ENCODE measurements around the gene ITGA11.

The ITGA11 gene

DNA sequence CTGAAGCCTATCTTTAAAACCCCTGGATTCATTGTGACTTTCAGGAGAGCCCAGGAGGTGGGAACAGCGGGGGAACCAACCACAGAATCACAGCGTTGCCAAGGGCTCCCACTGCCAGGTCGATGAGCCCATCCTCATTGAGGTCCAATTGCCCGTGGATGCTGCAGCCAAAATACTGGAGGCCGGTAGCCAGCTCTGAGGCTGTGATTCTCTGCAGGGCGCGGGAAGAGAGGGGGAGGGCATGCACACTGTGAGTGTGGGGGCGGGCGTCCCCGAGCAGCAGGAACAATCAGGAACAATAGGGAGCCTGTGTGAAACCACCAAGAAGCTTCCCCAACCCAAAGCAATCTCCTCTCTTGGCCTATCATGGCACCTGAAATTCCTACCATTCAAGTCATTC, 101.1 kb downstream of the ITGA11 start:
- DNase-seq (ENCODE audit: low read depth, low spot score), result no peak

DNA sequence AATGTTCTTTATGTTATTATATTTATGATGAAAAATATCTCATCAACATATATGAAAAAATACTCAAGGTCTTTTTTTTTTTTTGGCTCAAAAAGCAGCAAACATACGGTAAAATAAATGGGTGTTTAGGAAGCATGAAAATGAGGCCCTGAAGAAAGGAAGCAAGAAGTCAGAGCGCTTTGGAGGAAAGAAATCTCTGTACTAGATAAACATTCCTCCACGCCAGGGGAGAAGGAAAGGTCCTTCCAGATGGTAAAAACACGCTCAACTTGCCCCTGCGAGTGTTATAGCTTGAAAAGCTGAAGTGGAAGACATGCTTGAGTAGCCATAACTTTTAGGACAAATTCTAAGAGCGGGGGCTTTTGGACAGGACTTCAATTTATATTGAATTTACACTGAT, 101.5 kb downstream of the ITGA11 start:
- no peak for DNase-seq (ENCODE audit: low read depth, low spot score)

DNA sequence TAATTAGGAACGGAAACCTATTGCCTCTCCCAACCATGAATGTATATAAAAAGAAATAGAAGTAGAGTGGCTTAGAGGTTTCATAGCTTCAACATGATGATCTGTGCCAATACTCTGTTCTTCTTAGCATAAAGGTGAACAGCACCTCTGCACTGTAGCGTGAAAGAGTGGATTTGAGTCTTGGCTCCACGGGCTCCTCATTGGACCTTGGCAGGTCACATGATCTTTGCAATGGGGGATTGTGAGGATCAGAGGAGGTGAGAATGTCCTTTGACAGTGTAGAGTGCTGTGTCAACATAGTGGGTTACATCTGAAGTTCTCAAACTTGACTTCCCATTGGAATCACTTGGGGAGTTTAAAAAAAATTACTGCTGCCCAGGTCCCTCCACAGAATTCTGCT, 103.0 kb downstream of the ITGA11 start:
- DNase-seq (ENCODE audit: low read depth, low spot score), result no peak

DNA sequence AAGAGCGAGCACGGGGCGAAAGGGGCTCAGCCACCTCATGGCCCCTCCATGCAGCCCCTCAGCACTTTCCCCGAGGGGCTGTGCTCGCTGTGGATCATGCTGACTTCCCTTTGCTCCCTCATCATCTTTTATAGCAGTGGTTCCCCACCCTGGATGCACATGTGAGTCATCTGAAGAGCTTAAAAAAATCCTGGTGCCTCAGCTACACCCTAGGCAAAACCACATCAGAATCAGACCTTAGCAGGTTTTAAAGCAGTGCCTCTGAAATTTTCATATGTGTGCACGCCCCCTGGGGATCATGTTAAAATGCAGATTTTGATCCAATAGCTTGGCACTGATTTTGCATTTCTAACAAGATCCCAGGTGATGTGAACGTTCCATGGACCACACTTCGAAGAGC, 103.5 kb downstream of the ITGA11 start:
- DNase-seq (ENCODE audit: low read depth, low spot score), result no peak

DNA sequence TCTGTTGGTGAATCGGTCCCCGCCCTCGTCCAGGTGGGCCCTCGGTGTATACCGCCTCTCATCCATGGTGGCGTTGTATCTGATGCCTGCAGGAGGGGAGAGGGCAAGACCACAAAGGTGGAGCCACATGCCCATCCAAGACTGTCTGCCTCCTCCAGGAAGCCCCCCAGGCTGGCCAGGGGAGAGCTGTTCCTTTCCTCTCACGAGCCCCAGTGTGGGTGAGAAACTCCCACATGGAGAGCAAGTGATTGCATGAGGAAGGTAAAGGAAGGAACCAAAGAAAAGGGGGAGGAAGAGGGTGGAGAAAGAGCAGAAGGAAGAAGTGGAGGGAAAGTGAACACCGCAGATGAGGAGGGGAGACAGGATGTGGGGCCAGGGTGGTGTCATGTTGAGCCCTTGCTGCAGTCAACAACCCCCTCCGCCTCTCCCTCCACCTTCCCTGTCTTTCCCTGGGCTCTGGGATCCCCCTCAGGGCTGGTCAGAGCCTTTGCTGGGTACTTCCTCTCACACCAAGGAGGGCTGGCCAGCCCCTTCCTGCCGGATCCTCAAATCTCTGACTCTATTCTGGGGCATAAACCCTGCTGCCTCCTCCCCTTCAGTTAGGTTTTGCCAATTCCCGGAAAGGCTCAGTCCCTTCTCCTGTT, 105.1 kb downstream of the ITGA11 start:
- no peak for DNase-seq (ENCODE audit: low read depth, low spot score)

DNA sequence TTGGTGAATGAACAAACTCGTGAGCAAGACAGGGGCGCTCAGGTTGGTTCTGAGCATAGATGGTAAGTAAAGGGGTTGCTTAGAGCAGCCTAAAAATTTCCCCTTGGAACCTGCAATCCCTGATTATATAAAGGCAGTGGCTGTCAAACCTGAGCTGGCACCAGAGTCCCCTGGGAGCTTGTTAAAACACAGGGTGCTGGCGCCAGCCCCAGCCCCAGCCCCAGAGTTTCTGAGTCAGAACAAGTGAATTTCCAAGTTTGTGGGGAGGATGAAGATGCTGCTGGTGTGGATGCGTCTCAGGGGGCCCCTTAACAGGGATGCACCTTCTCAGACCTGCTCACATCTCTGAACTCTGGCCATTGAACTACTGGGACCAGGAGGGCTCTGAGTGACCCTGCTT, 106.2 kb downstream of the ITGA11 start:
- DNase-seq (ENCODE audit: low read depth, low spot score), result no peak

DNA sequence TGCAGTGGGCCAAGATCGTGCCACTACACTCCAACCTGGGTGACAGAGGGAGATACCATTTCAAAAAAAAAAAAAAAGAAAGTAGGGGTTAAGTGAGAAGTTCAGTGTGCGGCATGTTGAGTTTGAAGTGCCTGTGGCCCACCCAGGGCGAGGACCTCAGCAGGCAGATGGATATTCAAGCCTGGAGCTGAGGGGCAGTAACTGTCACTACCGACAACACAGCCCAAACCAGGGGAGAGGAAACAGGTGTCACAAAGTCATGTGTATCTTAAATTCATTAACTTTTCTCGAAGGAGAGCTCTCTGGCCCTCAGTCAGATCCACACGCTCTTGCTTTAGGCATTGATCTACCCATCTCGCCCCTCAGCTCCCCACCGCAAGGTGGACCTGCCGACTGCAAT, 109.2 kb downstream of the ITGA11 start:
- DNase-seq (ENCODE audit: low read depth, low spot score), result no peak

DNA sequence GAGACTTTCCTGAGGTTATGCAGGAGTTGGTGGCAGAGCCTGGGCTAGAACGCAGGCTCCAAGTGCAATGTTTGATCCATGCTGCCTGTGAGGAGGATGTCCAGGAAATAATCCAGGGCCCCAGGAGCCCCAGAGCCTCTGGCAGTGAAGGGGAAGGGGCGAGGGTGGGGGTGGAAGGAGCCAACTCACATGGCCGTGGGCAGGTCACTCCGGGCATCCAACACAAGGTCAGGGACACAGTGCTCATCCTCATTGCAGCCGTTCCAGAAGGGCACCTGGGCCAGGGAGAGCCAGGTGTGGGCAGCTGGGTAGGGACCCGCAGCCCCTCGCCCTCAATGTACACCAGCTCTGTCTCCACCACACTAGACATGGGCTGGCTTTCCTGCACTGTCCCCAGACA, 110.7 kb downstream of the ITGA11 start:
- no peak for DNase-seq (ENCODE audit: low read depth, low spot score)

DNA sequence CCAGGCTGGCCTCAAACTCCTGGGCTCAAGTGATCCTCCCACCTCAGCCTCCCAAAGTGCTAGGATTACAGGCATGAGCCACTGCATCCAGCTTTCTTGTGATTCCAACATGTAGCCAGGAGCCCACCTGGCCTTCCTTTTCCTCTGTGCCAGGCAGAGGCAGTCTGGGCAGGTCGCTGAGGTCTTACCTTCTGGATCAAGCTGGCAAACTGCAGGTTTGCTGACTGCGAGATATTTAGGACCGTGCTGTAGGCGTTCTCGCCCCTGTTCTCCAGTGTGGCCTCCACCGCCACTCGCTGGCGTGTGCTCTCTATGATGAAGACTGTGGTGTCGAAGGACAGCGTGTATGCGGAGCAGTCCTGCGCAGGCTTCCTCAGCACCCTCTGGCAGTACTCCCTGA, 112.0 kb downstream of the ITGA11 start:
- DNase-seq (ENCODE audit: low read depth, low spot score), result no peak

DNA sequence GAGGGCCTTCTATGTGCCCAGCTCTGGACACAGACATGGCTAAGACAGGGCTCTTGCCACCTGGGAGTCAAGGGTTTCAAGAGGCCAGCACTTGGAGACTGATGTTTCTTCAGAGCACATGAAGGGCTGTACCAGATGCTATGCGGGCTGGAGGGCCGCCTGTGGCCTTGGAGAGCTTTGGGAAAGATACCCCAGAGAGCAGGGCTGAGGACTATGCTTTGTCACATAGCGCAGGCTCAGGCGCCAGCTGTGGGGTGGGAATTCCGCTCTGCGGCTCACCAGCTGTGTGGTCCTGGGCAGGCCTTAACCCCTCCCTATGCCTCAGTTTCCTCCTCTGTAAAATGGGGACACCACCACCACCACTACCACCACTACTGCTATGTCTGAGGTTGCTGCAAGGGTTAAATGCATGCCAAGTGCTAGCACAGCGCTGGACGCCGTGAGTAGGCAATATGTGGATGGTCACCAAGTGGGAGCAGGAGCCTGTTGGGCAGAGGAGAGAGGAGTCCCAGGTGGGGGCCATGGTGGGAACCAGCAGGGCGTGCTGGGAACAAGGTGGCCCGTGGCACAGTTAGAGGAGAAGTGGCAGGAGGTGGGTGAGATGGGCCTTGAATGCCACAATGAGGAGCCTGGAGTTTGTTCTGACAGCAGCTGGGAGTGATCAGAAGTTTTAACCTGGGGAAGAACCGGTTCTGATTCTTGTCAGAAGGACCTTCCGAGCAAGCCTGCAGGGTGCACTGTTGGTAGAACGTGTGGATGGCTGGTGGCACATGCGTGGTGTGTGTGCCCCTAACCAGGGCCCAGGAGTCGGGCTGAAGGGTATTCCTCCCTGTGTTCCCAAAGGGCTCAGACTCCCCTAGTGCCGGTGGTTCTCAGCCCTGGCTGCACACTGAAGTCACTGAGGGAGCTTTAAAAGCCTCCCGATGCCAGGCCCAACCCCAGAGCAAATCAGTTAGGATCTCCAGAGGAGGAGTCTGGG, 112.7 kb downstream of the ITGA11 start:
- no peak for DNase-seq (ENCODE audit: low read depth, low spot score)

DNA sequence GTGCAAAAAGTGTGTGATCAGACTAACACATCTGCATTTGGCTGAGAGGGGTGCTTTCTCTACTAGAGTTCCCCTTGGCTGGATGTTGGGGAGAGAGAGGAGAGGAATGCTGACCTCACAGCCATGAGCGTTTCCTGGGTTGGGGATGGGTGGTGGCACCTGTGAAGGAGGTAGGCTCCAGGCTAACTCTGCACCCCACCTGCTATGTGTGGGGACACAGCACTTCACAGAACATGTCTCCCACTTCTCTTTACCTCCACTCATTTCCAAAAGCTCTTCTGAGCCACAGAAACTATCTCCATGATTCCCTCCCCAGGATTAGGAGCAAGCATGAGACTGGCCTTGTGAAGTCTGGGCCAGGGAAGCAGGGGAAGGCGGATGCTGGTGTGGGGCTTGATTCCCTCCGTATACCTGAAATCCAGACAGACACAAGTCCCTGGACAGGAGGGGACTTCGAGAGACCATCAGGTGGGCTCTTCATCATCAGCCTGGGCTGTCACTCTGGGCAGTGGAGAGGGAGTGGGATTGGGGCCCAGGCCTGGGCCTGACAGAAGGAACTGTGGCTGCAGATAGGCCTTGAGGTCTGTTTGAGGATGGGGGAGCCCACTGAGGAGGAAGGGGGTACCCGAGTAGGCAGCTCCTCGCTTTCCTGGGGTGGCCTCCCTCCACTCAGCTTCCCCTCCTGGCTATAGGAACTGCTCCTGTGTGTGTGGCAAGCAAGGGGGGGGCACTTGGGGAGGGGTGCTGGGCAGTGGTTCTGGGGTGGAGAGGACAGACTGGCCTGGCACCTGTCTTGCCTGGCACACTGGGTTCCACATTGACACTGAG, 113.7 kb downstream of the ITGA11 start:
- DNase-seq (ENCODE audit: low read depth, low spot score), result no peak

DNA sequence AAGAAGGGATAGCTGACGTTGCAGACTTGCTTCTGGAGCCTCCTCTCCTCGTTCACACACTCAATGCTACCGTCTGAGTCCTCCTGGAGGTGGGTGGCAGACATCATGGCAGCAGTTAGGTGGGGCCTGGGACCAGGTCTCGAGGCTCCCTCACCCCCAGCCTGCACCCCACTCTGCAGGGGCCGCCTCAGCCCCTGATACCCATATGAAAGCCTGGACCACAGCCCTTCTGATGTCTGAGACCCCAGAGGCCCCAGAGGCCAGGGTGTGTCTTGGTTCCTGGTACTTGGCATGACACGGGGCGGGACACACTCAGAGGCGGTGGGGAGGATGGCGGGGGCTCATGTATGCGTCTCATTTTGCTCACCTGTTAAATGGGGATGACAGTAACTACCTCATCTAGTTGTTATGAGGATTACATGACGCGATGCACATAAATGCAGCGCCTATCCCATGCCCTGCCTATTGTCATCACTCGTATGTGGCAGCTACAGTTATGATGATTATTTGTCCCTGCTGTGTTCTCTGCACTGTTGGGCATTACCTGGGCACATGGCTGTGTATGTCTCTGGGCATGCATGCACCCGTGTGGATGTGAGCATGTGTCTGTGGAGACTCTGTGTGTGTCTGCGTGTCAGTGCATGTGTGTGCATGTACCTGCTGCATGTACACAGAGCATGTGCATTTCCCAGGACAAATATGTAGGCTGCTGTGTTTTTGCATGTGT, 114.5 kb downstream of the ITGA11 start:
- no peak for DNase-seq (ENCODE audit: low read depth, low spot score)

DNA sequence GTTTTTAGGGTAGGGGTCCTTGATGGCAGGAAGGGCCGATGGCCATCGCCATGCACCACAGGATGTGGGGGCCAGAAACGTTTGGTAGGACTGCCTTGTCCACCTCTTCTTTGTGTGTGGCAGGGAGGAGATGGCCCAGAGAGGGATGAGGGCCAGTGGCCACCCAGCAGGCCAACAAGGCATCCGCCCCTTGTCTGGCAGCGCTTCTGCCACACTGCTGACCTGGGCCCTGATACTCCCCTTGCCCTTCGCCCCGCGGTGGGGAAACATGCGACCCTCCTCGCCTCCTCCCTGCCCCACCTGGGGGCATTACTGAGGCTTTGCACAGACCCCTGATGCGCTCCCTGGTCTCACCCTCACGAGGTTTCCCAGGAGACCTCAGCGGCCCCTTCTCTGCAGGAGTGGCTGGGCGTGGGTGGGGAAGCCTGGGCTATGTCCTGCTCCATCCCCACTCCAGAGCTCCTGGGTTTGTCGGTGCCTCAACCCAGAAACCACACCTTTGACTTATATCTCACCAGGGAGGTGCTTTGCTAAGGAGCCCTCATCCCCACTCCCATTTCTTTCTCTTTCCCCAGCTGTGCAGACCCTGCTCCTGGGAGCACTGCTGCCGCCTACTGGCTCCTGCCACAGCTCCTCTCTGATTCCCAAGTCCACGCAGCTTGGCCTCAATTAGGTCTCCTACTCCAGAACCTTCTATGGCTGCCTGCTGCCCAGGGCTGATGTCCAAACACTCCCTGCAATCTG, 115.7 kb downstream of the ITGA11 start:
- no peak for DNase-seq (ENCODE audit: low read depth, low spot score)

DNA sequence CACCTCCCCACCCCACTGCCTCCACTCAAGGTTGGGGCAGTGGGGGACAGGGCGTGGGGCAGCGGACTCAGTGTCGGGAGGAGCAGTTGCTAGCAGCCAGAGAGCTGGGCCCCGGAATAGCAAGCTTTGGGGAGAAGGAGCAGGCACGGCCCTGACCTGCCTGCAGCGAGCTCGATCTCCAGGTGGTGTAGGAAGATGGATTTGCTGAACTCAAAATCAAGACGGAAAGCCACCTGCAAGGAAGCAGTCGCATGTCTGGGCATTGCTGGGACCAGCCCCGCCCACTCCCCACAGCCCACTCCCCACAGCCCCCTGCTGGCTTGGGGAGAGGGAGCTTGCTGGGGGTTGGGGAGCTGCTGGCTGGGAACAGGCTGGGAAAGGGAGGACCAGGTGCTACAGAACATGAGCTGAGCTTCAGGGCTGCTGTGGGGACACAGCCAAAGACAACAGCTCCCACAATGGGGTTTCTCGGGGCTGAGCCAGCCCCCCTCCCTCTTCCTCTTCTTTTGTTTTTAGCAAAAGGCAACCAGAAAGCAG, 116.4 kb downstream of the ITGA11 start:
- no peak for DNase-seq (ENCODE audit: low read depth, low spot score)

DNA sequence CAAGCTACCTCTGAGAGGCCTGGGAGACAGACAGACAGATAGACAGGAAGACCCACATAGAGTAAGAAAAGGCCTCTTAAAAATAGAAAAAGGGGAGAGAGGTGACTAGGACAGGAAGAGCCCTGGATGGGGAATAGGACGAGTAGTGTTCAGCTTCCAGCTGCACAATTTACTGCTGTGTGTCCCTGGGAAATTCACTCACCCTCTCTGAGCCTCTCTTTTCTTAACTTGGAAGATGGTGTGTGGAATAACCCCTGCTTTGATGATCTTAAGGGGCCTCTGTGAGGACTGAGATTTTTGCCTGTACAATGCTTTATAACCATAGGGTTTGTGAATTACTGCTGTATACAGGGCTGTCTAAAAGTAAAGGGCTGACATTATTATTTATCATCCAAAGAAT, 116.9 kb downstream of the ITGA11 start:
- DNase-seq (ENCODE audit: low read depth, low spot score), result no peak

DNA sequence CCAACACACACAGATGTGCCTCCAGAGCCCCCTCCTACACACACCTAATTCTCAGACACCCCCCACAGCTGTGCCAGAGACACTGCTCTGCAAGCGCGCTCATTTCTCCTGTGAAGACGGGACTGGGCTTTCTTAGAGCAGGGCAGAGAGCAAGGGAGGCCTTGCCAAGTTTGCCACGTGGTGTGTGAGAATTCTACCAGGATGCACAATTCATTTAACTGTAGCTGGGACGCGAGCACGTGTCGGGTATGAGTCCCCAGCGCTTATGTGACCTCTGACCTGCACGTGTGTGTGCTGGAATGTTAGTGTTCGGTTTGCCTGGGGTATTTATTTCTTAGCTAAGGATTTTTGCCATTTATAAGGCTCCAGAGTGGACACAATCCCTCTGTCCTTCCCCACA, 117.4 kb downstream of the ITGA11 start:
- no peak for DNase-seq (ENCODE audit: low read depth, low spot score)

DNA sequence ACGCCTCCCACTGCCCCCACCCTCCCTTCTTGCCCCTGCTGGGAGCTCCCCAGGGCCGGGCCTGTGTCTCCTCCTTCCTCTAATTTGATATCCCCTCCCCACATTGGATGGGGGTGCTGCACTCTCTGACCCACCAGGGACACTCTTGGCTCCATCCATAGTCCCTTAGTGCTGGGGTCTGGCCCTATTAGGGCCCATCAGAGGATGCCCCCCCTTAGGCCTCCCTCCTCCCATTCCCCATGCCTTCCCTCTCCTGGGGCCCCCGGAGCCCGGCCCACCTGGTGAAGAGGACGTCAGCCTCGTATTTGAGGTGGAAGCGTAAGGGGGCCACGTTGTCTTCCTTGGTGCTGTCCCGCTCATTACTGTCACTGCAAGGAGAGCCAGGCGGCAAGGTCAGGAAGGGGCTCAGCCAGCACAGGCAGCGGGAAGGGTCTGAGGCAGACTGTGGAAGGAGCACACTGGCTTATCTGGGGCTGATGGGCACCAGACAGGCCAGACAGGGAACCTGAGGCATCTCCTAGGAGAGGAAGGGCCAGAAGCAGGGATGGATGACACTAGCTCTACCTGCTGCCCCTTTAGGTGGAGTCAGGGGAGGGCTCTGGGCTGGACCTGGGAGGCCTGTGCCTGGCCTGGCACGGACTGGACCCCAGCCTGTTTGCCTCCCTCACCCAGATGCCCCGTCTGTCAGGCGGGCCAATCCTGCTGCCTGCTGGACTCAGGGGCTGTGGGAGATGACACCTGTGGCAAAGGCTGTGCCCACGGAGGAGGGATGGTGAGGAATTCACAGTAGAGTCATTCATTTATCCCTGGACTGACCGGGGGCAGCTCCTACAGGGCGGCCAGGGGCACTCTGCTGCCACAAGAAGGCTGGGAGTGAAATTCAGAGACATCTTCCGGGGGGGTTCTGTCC, 118.2 kb downstream of the ITGA11 start:
- DNase-seq (ENCODE audit: low read depth, low spot score), result no peak

DNA sequence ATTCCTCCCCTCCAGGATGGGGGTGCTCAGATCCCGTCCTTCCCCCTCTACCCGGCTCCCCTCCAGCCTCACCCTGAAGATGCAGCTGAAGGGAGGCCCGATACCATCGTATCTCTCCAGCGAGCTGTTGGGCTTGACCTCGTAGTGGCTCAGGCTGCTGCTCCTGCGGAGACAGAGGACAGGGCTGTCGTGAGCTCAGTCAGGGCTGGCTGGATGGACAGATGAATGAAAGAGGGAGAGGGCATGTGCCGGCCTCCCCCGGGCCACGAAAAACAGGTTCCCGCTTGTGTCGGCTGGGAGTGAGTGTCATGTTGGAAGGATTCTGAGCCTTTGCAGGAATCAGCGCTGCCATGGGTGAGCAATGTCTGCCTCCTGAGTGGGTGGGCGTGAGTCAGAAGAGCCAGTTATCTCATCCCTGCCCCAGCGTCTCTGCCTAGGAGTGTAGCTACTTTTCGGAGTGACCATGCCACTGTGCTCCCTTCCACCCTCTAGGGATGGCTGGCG, 119.2 kb downstream of the ITGA11 start:
- no peak for DNase-seq (ENCODE audit: low read depth, low spot score)

DNA sequence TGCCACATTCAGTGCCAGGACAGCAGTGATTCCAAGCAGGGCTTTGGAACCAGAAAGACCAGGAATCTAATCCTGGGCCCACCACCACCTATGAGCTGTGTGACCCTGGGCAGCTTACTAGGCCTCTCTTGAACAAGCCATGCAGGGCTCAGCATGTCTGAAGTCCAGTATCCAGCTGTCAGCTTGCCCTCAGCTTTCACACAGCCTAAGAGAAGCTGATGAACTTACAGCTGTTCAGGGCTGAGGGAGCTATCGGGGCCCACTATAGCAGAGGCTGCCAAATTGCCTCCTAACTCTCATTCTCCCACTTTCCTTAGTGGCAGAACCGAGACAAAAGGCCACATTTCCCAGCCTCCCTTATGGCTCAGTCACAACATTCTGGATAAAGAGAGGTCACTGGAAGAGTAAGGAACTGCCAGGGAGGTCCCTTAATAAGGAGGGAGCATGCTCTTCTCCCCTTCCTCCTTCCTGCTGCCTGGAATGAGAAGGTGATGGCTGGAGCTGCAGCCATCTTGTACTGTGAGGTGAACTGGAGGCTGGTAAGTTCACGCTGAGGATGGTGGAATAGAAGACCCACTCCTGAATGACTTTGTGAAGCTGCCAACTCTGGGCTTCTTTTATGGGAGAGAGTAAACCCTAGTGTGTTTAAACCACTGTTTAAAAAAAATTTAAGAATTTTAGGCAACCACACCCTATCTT, 120.0 kb downstream of the ITGA11 start:
- no peak for DNase-seq (ENCODE audit: low read depth, low spot score)
